ENCODE measurements around the gene SSBP3. TPM values are rescaled to one million over a fixed set of nuclear protein-coding genes. Genes with fewer than 3 reads are reported as not detected.

The SSBP3 gene
- total RNA-seq, 1 donor, result 14.5 TPM

- Histone ChIP-seq H3K36me3 (ENCODE audit: insufficient read depth, low read length) (peaks cover 74% of the 10 kb centered on the region), H3K27ac (ENCODE audit: low read depth, low read length) (no peak overlapping the region)
These were observed 198.9 kb downstream of the SSBP3 start for GRCh38 chr1:54207287-54207686.

GRCh38 chr1:54204199-54204598 is 202.0 kb downstream of the SSBP3 start:
- Histone ChIP-seq H3K27me3 (ENCODE audit: insufficient read depth, low read length) (no peaks in the 10 kb centered on the region), H4K20me1 (ENCODE audit: insufficient read depth, low read length) (peaks cover 9% of the 10 kb centered on the region), H2AFZ (ENCODE audit: low read length) (no peak overlapping the region), H3K36me3 (ENCODE audit: insufficient read depth, low read length) (peaks cover 43% of the 10 kb centered on the region), H3K27ac (ENCODE audit: low read depth, low read length) (no peak overlapping the region), H3K4me2 (ENCODE audit: insufficient read depth, low read length) (no peak overlapping the region), H3K4me1 (ENCODE audit: insufficient read depth, low read length) (peaks cover 17% of the 10 kb centered on the region), H3K9me3 (ENCODE audit: low read depth, low read length) (no peaks in the 10 kb centered on the region), H3K79me2 (ENCODE audit: insufficient read depth, low read length) (peaks cover 61% of the 10 kb centered on the region), H3K4me3 (ENCODE audit: insufficient read depth, low read length) (no peak overlapping the region)
- no peak for TF ChIP-seq CTCF (IDR thresholded peaks at IDR 0.05; ENCODE audit: extremely low read depth, low read depth, low read length)
- no peak for DNase-seq (ENCODE audit: insufficient read length, low spot score, missing footprints)

More at GRCh38 chr1:54207287-54207686, 198.9 kb downstream of the SSBP3 start:
- no peak overlapping the region for H3K4me3 ChIP-seq (ENCODE audit: insufficient read depth, low read length)
- H3K9me3 ChIP-seq (ENCODE audit: low read depth, low read length), result no peaks in the 10 kb centered on the region
- H3K27me3 ChIP-seq (ENCODE audit: insufficient read depth, low read length), result no peaks in the 10 kb centered on the region
- no peak overlapping the region for H2AFZ ChIP-seq (ENCODE audit: low read length)
- H4K20me1 ChIP-seq (ENCODE audit: insufficient read depth, low read length), result peaks cover 9% of the 10 kb centered on the region
- H3K79me2 ChIP-seq (ENCODE audit: insufficient read depth, low read length), result peaks cover 31% of the 10 kb centered on the region
- H3K4me1 ChIP-seq (ENCODE audit: insufficient read depth, low read length), result peaks cover 2% of the 10 kb centered on the region
- TF ChIP-seq CTCF (IDR thresholded peaks at IDR 0.05; ENCODE audit: extremely low read depth, low read depth, low read length), result no peak
- DNase-seq (ENCODE audit: insufficient read length, low spot score, missing footprints), result no peak
- no peak overlapping the region for H3K4me2 ChIP-seq (ENCODE audit: insufficient read depth, low read length)

DNA sequence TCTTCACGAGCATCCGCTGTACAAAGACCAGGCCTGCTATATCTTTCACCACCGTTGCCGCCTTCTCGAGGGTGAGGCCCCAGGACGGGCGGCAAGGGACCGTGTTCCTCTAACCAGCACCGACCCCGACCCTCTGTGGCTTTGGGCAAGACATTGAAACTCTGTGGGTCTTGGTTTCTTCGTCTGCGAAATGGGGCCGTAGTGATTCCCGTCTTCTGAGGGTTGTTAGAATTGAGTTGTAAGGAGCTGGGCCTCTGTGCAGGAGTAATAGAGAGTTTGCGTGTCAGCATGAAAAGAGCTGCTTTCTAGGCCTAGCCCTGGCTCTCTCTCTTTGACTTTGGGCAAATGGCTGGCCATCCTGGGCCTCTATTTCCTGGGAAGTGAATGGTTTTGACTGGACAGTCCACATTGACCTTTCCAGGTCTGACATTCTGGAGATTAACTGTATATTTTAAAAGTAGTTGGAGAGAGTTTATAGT is 205.6 kb downstream of the SSBP3 start:
- Histone ChIP-seq H2AFZ (ENCODE audit: low read length) (peak overlapping the region; percentile 98), H3K27me3 (ENCODE audit: insufficient read depth, low read length) (no peaks in the 10 kb centered on the region), H3K79me2 (ENCODE audit: insufficient read depth, low read length) (peaks cover 57% of the 10 kb centered on the region), H3K9me3 (ENCODE audit: low read depth, low read length) (no peaks in the 10 kb centered on the region), H3K36me3 (ENCODE audit: insufficient read depth, low read length) (peaks cover 19% of the 10 kb centered on the region), H3K27ac (ENCODE audit: low read depth, low read length) (peak overlapping the region; percentile 77), H3K4me2 (ENCODE audit: insufficient read depth, low read length) (peak overlapping the region; percentile 99), H3K4me1 (ENCODE audit: insufficient read depth, low read length) (peaks cover 20% of the 10 kb centered on the region), H4K20me1 (ENCODE audit: insufficient read depth, low read length) (no peaks in the 10 kb centered on the region), H3K4me3 (ENCODE audit: insufficient read depth, low read length) (peak overlapping the region; percentile 93)
- no peak for TF ChIP-seq CTCF (IDR thresholded peaks at IDR 0.05; ENCODE audit: extremely low read depth, low read depth, low read length)
- DNase-seq (ENCODE audit: insufficient read length, low spot score, missing footprints), result no peak

GRCh38 chr1:54199765-54200518 is 206.3 kb downstream of the SSBP3 start, which contains the start of the genes CYB5RL and MRPL37:
Gene CYB5RL, minus strand, starts transcription at chr1:54200030. Its CDS starts 4,414 bp downstream, at chr1:54195616.
Gene MRPL37, plus strand, starts transcription at chr1:54200167. Its CDS starts 77 bp downstream, at chr1:54200244.
- Histone ChIP-seq H3K79me2 (ENCODE audit: insufficient read depth, low read length) (peaks cover 54% of the 10 kb centered on the region), H3K4me1 (ENCODE audit: insufficient read depth, low read length) (peaks cover 20% of the 10 kb centered on the region)
- DNase-seq (ENCODE audit: insufficient read length, low spot score, missing footprints), result peak; percentile 99

More at GRCh38 chr1:54199765-54200518, 206.3 kb downstream of the SSBP3 start, which contains the start of the genes CYB5RL and MRPL37:
- Histone ChIP-seq H3K9me3 (ENCODE audit: low read depth, low read length) (no peaks in the 10 kb centered on the region), H3K4me3 (ENCODE audit: insufficient read depth, low read length) (peak within 1 kb of the TSS; percentile 93), H3K36me3 (ENCODE audit: insufficient read depth, low read length) (peaks cover 13% of the 10 kb centered on the region), H4K20me1 (ENCODE audit: insufficient read depth, low read length) (no peaks in the 10 kb centered on the region), H3K27me3 (ENCODE audit: insufficient read depth, low read length) (no peaks in the 10 kb centered on the region), H2AFZ (ENCODE audit: low read length) (peak within 1 kb of the TSS; percentile 98), H3K27ac (ENCODE audit: low read depth, low read length) (peak within 1 kb of the TSS; percentile 77), H3K4me2 (ENCODE audit: insufficient read depth, low read length) (peak within 1 kb of the TSS; percentile 99)
- no peak for TF ChIP-seq CTCF (IDR thresholded peaks at IDR 0.05; ENCODE audit: extremely low read depth, low read depth, low read length)

Data from osteoblast (primary cell).